ENCODE data around the gene SOST. TPM values are rescaled to one million over a fixed set of nuclear protein-coding genes. Genes with fewer than 3 reads are reported as not detected.
A peak's percentile ranks its signal among the peaks of the same experiment; 100 is the strongest.

Gene SOST
- total RNA-seq, 1 donor from 2014 or later: not detected

DNA sequence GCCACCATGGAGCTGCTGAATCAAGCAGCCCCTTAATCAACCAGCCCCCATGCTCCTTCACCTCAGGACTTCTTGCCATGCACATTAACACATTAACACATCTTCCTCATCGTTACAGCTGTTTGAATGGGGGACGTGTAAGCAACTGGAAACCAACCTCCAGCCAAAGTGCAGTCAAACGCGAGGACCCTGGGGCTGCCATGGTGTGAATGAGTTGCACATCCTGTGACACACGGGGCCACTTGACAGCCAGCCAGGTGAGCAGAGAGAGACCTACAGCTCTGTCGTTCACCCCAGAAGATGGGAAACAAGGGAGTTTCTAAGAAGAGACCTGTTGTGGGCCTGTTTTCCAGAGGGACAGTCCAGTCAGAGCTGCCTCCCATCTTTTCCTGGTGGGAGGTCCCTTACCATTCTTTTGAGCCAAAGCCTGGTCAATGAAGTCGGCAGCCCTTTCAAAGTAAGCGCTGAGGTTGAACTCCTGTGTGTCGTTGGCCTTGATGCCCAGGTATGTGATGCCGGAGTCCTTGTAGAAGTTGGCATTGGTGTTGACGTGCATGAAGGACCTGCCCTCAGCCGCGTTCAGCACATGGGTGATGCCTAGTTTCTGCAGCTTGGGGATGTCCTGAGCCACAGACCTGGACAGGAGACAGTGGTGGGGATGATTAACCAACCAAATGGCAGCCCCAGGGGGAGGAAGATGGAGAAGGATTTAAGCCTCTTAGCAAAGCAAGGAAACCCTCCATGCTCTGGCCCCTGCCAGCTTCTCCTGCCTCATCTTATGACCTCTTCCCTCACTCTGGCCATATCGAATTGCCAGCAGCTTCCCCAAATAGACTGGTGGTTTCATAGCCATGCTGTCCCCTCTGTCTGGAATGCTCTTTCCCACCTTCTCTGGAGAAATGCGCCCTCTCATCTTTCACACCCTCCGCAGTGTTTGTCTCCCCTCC lies 16.0 kb upstream of the SOST start:
- Histone ChIP-seq H3K9me3 (no peaks in the 10 kb centered on the region), H3K36me3 (peaks cover 0 to 49% of the 10 kb centered on the region in 2 donors), H3K4me1 (peaks cover 29% of the 10 kb centered on the region), H3K27me3 (no peaks in the 10 kb centered on the region), H3K4me3 (no peak overlapping the region), H3K27ac (no peak overlapping the region)
- intact Hi-C loops (cut with DNase I): no loop called here
- no peak for TF ChIP-seq POLR2A (IDR thresholded peaks at IDR 0.05)
- no peak for TF ChIP-seq POLR2AphosphoS5 (IDR thresholded peaks at IDR 0.05; ENCODE audit: insufficient read depth in 1 of 2, low read depth in 1 of 2)
- TF ChIP-seq, protein P1, sequence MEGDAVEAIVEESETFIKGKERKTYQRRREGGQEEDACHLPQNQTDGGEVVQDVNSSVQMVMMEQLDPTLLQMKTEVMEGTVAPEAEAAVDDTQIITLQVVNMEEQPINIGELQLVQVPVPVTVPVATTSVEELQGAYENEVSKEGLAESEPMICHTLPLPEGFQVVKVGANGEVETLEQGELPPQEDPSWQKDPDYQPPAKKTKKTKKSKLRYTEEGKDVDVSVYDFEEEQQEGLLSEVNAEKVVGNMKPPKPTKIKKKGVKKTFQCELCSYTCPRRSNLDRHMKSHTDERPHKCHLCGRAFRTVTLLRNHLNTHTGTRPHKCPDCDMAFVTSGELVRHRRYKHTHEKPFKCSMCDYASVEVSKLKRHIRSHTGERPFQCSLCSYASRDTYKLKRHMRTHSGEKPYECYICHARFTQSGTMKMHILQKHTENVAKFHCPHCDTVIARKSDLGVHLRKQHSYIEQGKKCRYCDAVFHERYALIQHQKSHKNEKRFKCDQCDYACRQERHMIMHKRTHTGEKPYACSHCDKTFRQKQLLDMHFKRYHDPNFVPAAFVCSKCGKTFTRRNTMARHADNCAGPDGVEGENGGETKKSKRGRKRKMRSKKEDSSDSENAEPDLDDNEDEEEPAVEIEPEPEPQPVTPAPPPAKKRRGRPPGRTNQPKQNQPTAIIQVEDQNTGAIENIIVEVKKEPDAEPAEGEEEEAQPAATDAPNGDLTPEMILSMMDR (IDR thresholded peaks at IDR 0.05): no peak
- peak in 1 of 2 donors; percentile 82 for DNase-seq (ENCODE audit: extremely low spot score in 2 of 2)

DNA sequence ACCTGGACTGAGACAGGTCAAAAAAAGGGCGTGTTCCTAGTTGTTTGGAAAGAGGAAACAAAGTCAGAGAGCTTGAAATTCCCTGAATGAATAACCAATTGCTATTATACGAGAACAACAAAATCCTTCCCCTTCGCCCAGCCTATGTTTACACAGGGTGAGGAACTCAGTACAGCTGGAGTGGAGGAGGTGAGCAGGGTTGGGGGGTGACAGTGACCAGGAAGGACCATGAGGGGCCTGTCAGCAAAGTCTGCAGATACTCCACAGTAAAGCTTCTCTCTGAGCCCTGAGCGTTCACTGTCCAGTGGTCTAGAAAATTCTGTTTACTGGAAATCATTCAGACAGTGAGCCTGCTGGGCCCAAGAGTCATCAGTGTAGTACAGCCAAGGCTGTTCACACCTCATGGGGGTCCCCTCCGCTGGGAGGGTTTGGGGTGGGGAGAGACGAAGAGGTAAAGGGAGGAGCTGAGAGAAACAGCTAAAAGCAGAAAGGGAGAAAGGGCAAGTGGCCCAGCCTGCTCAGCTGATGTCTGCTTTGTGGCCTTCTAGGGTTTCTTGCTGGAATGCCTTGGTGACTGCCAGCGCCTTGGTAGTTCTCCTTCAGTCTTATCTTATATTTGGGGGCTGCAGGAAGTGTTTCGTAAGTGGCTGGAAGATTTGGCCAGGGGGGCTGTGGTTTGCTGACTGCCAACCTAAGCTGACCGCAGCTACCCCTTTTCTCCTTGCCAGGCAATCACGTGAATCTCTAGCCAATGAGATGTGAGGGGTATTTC lies 14.5 kb upstream of the SOST start:
- Histone ChIP-seq H3K4me3 (no peak overlapping the region), H3K27ac (no peak overlapping the region), H3K9me3 (no peaks in the 10 kb centered on the region), H3K36me3 (peaks cover 0 to 56% of the 10 kb centered on the region in 2 donors), H3K27me3 (no peaks in the 10 kb centered on the region), H3K4me1 (peaks cover 24% of the 10 kb centered on the region)
- intact Hi-C loops (cut with DNase I): no loop called here
- peak in 1 of 2 donors; percentile 74 for DNase-seq (ENCODE audit: extremely low spot score in 2 of 2)
- TF ChIP-seq, protein P1 (IDR thresholded peaks at IDR 0.05): no peak
- no peak for TF ChIP-seq POLR2AphosphoS5 (IDR thresholded peaks at IDR 0.05; ENCODE audit: insufficient read depth in 1 of 2, low read depth in 1 of 2)
- no peak for TF ChIP-seq POLR2A (IDR thresholded peaks at IDR 0.05)

DNA sequence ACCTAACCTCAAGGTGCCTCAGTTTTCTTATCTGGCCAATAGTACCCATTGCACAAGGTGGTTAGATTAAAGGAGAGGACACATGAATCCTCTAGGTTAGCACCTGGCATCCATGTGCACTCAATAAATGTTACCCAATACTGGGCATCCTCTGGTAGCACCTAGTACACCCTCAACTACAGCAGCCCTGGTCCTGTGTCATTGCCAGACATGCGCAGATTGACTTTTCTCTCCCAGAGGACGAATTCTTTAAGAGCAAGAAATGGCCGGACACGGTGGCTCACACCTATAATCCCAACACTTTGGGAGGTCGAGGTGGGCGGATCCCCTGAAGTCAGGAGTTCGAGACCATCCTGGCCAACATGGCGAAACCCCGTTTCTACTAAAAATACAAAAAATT lies 12.9 kb upstream of the SOST start:
- peaks cover 0 to 56% of the 10 kb centered on the region in 2 donors for H3K36me3 ChIP-seq
- intact Hi-C loops (cut with DNase I): no loop called here
- no peaks in the 10 kb centered on the region for H3K9me3 ChIP-seq
- peaks cover 8% of the 10 kb centered on the region for H3K4me1 ChIP-seq
- H3K4me3 ChIP-seq: no peak overlapping the region
- H3K27ac ChIP-seq: no peak overlapping the region
- TF ChIP-seq, protein P1 (IDR thresholded peaks at IDR 0.05): no peak
- no peak for TF ChIP-seq POLR2AphosphoS5 (IDR thresholded peaks at IDR 0.05; ENCODE audit: insufficient read depth in 1 of 2, low read depth in 1 of 2)
- TF ChIP-seq POLR2A (IDR thresholded peaks at IDR 0.05): no peak
- no peak for DNase-seq (ENCODE audit: extremely low spot score in 2 of 2)
- no peaks in the 10 kb centered on the region for H3K27me3 ChIP-seq

DNA sequence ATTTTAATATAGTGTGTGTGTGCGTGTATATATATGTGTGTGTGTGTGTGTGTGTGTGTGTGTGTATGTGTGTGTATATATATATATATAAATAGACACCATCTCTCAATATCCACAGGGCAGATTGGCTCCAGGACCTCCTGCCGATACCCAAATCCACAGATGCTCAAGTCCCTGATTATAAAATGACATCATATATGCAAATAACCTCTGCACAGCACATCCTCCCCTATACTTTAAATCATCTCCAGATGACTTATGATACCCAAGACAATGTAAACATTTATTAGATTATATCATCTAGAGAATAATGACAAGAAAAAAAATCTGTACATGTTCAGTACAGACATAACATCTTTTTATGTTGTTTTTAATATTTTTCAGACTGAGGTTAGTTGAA lies 12.4 kb upstream of the SOST start:
- H3K27ac ChIP-seq: no peak overlapping the region
- no peaks in the 10 kb centered on the region for H3K9me3 ChIP-seq
- H3K27me3 ChIP-seq: no peaks in the 10 kb centered on the region
- H3K4me1 ChIP-seq: peaks cover 3% of the 10 kb centered on the region
- intact Hi-C loops (cut with DNase I): no loop called here
- peaks cover 0 to 56% of the 10 kb centered on the region in 2 donors for H3K36me3 ChIP-seq
- TF ChIP-seq POLR2A (IDR thresholded peaks at IDR 0.05) (no peak), POLR2AphosphoS5 (IDR thresholded peaks at IDR 0.05; ENCODE audit: insufficient read depth in 1 of 2, low read depth in 1 of 2) (no peak)
- TF ChIP-seq, protein P1 (IDR thresholded peaks at IDR 0.05): no peak
- H3K4me3 ChIP-seq: no peak overlapping the region
- no peak for DNase-seq (ENCODE audit: extremely low spot score in 2 of 2)
